Measurements from ENCODE around the gene CYTH2. TPM values are rescaled to one million over a fixed set of nuclear protein-coding genes. Genes with fewer than 3 reads are reported as not detected.

CYTH2 gene
- total RNA-seq, 1 donor = 66.2 TPM

DNA sequence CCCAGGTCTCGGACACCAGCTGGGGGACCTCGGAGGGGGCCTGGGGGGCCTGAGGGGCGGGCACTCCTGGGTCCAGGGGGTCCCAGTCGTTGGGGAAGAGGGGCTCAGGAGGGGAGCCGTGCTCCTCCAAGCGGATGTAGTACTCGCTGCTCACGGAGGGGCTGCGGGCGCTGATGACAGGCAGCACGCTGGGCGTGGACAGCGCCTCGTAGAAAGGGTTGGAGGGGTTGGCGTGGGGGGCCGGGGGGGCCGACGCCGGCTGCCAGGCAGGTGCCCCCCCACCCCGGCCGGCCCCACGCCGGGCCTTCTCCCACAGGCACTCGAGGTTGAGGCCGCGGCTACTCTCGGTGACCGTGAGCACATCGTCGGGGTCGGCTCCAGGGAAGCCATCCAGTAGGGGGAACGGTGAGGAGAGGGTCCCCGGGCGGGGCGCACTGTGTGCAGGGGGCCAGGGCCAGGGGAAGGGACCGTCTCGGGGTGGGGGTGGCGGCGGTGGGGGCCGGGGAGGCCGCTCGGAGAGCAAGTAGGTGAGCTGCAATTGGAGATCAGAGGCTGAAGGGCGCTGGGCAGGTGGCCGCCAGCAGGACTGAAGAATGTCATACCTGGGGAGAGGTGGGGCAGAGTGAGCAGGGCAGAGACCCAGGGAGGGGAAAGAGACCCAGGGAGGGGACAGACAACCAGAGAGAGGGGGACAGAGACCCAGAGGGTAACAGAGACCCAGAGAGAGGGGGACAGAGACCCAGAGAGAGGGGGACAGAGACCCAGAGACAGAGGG is 30.3 kb downstream of the CYTH2 start:
- no peaks in the 10 kb centered on the region for H3K36me3 ChIP-seq (ENCODE audit: insufficient read depth, low read length)
- no peak overlapping the region for H3K4me3 ChIP-seq (ENCODE audit: insufficient read depth, low read length)
- H2AFZ ChIP-seq (ENCODE audit: low read length) = no peak overlapping the region
- peaks cover 5% of the 10 kb centered on the region for H4K20me1 ChIP-seq (ENCODE audit: insufficient read depth, low read length)
- no peak overlapping the region for H3K27ac ChIP-seq (ENCODE audit: low read depth, low read length)
- H3K4me2 ChIP-seq (ENCODE audit: insufficient read depth, low read length) = no peak overlapping the region
- TF ChIP-seq, protein P1, sequence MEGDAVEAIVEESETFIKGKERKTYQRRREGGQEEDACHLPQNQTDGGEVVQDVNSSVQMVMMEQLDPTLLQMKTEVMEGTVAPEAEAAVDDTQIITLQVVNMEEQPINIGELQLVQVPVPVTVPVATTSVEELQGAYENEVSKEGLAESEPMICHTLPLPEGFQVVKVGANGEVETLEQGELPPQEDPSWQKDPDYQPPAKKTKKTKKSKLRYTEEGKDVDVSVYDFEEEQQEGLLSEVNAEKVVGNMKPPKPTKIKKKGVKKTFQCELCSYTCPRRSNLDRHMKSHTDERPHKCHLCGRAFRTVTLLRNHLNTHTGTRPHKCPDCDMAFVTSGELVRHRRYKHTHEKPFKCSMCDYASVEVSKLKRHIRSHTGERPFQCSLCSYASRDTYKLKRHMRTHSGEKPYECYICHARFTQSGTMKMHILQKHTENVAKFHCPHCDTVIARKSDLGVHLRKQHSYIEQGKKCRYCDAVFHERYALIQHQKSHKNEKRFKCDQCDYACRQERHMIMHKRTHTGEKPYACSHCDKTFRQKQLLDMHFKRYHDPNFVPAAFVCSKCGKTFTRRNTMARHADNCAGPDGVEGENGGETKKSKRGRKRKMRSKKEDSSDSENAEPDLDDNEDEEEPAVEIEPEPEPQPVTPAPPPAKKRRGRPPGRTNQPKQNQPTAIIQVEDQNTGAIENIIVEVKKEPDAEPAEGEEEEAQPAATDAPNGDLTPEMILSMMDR (IDR thresholded peaks at IDR 0.05; ENCODE audit: extremely low read depth, low read depth, low read length) = no peak
- H3K79me2 ChIP-seq (ENCODE audit: insufficient read depth, low read length) = no peaks in the 10 kb centered on the region
- DNase-seq (ENCODE audit: insufficient read length, low spot score, missing footprints) = peak; percentile 52
- peaks cover 35% of the 10 kb centered on the region for H3K27me3 ChIP-seq (ENCODE audit: insufficient read depth, low read length)
- no peaks in the 10 kb centered on the region for H3K4me1 ChIP-seq (ENCODE audit: insufficient read depth, low read length)
- no peaks in the 10 kb centered on the region for H3K9me3 ChIP-seq (ENCODE audit: low read depth, low read length)

DNA sequence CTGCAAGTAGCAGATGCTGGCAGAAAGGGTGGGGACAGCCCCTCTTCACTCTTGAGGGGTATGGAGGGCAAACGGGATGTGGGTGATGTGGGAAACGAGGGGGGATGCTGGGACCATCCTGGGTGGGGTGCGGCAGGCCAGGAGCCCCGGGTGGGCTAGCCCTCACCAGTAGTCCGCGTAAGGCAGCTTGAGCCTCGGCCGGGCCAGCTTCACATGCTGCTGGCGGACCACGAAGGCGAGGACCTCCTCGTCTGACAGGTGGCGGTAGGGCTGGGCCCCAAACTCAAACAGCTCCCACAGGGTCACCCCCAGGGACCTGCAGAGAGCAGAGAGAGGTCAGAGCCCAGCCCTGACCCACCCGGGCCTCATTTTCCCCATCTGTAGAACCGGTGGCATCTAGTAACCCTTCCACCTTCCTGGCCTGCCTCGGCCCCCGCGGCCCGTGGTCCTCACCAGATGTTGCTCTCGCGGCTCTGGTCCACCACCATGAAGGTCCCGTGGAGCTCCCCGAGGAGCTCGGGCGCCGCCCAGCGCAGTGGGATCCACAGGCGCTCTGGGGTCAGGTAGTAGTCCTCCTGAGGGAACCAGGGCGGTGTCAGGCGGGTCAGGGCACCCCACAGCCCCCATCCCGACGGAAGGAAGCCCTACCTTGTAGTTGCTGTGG is 31.8 kb downstream of the CYTH2 start:
- no peak overlapping the region for H3K4me2 ChIP-seq (ENCODE audit: insufficient read depth, low read length)
- peaks cover 5% of the 10 kb centered on the region for H4K20me1 ChIP-seq (ENCODE audit: insufficient read depth, low read length)
- no peaks in the 10 kb centered on the region for H3K9me3 ChIP-seq (ENCODE audit: low read depth, low read length)
- no peak overlapping the region for H3K4me3 ChIP-seq (ENCODE audit: insufficient read depth, low read length)
- TF ChIP-seq, protein P1 (IDR thresholded peaks at IDR 0.05; ENCODE audit: extremely low read depth, low read depth, low read length) = no peak
- peak; percentile 58 for DNase-seq (ENCODE audit: insufficient read length, low spot score, missing footprints)
- H3K4me1 ChIP-seq (ENCODE audit: insufficient read depth, low read length) = no peaks in the 10 kb centered on the region
- no peaks in the 10 kb centered on the region for H3K36me3 ChIP-seq (ENCODE audit: insufficient read depth, low read length)
- H3K27me3 ChIP-seq (ENCODE audit: insufficient read depth, low read length) = peaks cover 35% of the 10 kb centered on the region
- H3K27ac ChIP-seq (ENCODE audit: low read depth, low read length) = no peak overlapping the region
- H3K79me2 ChIP-seq (ENCODE audit: insufficient read depth, low read length) = no peaks in the 10 kb centered on the region
- no peak overlapping the region for H2AFZ ChIP-seq (ENCODE audit: low read length)

- Histone ChIP-seq H3K4me3 (ENCODE audit: insufficient read depth, low read length) (no peak overlapping the region), H3K4me2 (ENCODE audit: insufficient read depth, low read length) (no peak overlapping the region)
Measured at GRCh38 chr19:48501494-48502349, 32.6 kb downstream of the CYTH2 start.

More at GRCh38 chr19:48501494-48502349, 32.6 kb downstream of the CYTH2 start:
- Histone ChIP-seq H4K20me1 (ENCODE audit: insufficient read depth, low read length) (peaks cover 3% of the 10 kb centered on the region), H3K27ac (ENCODE audit: low read depth, low read length) (no peak overlapping the region), H3K9me3 (ENCODE audit: low read depth, low read length) (no peaks in the 10 kb centered on the region), H3K27me3 (ENCODE audit: insufficient read depth, low read length) (peaks cover 35% of the 10 kb centered on the region), H3K79me2 (ENCODE audit: insufficient read depth, low read length) (no peaks in the 10 kb centered on the region), H3K36me3 (ENCODE audit: insufficient read depth, low read length) (no peaks in the 10 kb centered on the region), H3K4me1 (ENCODE audit: insufficient read depth, low read length) (no peaks in the 10 kb centered on the region), H2AFZ (ENCODE audit: low read length) (no peak overlapping the region)
- peak; percentile 86 for DNase-seq (ENCODE audit: insufficient read length, low spot score, missing footprints)
- TF ChIP-seq, protein P1 (IDR thresholded peaks at IDR 0.05; ENCODE audit: extremely low read depth, low read depth, low read length) = no peak

Measured in osteoblast (primary cell).